ENCODE results near the gene HOXA9. TPM values are rescaled to one million over a fixed set of nuclear protein-coding genes. Genes with fewer than 3 reads are reported as not detected.
A peak's percentile ranks its signal among the peaks of the same experiment; 100 is the strongest.

Gene HOXA9
- total and polyA plus RNA-seq, 2 of the 8 experiments (the other 6 are each of a cell fraction or from before 2014, with no cell fraction given): not detected

DNA sequence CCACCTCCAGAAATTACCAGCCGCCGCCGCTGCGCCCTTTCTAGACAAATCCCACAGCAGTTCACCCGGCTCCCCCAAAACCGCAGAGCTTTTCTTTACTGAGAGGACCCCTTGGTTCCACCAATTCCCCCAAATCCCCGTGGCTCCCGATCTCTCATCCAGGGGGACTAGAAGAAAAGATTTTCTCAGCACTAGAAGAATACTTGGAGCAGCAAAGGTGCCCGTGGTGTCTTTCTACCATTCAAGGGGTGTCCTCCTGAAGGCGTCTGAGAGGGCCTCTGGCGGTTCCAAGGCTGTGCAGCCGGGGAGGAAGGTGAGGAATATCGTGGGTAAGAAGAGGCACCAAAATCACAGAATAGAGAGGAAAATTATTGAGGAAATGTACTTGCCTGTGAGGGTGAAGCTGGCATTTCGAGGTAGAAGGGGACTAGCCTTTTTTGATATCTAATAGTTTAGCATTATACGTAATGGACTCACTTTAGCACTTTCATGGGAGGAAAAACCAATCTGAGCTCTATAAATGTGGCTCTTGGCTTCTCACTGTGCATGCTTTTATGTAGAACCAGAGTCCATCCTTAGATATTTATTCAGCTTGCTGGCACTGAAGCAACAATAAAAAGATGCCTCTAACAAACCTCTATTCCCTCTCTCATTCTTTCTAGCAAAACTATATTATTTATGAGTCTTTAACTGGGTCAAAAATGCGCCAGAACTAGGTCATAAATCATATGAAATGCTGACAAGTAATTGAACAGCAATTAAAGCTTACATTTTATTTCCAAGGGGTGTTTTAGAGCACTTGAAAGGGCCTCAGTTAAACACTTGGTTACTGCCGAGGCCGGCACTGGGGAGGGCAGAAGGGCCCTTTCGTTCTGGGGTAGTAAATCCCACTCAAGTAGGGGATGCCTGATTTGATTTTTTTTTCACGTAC is 49.0 kb downstream of the HOXA9 start:
- H3K9ac ChIP-seq (replicated peaks in 1 of 4; ENCODE audit: extremely low read depth in 1 of 4, low read depth in 3 of 4, low read length in 3 of 4): no peak overlapping the region
- H3K56ac ChIP-seq (replicated peaks; ENCODE audit: insufficient read length, low read depth, low read length): no peak overlapping the region
- peak in 1 of 2 experiments; percentile 45 for DNase-seq (ENCODE audit: low read depth in 1 of 2, low spot score in 2 of 2)
- FAIRE-seq: no peak
- no peaks in the 10 kb centered on the region for H3K79me2 ChIP-seq (ENCODE audit: control insufficient read depth in 1 of 2, insufficient read depth in 2 of 2, low read length in 2 of 2)
- H3K18ac ChIP-seq (ENCODE audit: extremely low read depth, low read length): no peak overlapping the region; the same call in 1 of the 2 replicates
- H3K23ac ChIP-seq (ENCODE audit: insufficient read length): no peak overlapping the region
- H3K4me3 ChIP-seq (ENCODE audit: extremely low read depth in 1 of 4, insufficient read depth in 2 of 4, low read depth in 3 of 4, low read length in 4 of 4): no peak overlapping the region
- no peak overlapping the region for H4K8ac ChIP-seq (ENCODE audit: extremely low read depth, insufficient read depth, low read length)
- no peak overlapping the region for H2BK120ac ChIP-seq (replicated peaks; ENCODE audit: low read depth, low read length)
- H3K14ac ChIP-seq (ENCODE audit: insufficient read length): no peak overlapping the region
- peaks cover 23 to 39% of the 10 kb centered on the region in 2 experiments for H4K20me1 ChIP-seq (replicated peaks in 1 of 2; ENCODE audit: control insufficient read depth in 1 of 2, insufficient read depth in 2 of 2, low read length in 2 of 2)
- no peak overlapping the region for H2BK20ac ChIP-seq (ENCODE audit: low read length)
- H2BK5ac ChIP-seq (ENCODE audit: low read depth, low read length): no peak overlapping the region
- POLR2A ChIA-PET (ENCODE audit: partially characterized antibody): no interaction called here
- WGBS, 2 experiments (ENCODE audit: extremely low coverage in 1 of 2, insufficient coverage in 1 of 2, insufficient read length in 1 of 2, insufficient replicate concordance in 2 of 2, low coverage in 1 of 2, low lambda C conversion rate in 2 of 2, missing lambda C conversion rate in 1 of 2): 19% methylated on average over 20 of the region's 20 CpGs; no CpG with 5 or more reads in 1 of the 2 experiments
- CTCF ChIA-PET (ENCODE audit: partially characterized antibody): interaction anchor here (0.7 to 4.8 kb wide), 9 partner anchors 10 to 66 kb away, joined by 3 to 33 read pairs (median 4); partner anchors contain the start of gene HOXA5
- H3K4me1 ChIP-seq (replicated peaks in 1 of 4; ENCODE audit: control insufficient read depth in 3 of 4, insufficient read depth in 4 of 4, low read length in 3 of 4): peaks cover 0 to 6% (median 1%) of the 10 kb centered on the region in 4 experiments; a peak in 4 of 7 replicates
- no peak overlapping the region for H4K91ac ChIP-seq (replicated peaks; ENCODE audit: insufficient read length, low read length)
- no peak overlapping the region for H3K27ac ChIP-seq (ENCODE audit: low read depth, low read length)
- H3K4ac ChIP-seq (replicated peaks; ENCODE audit: insufficient read length, low read depth, low read length): no peak overlapping the region
- no peak overlapping the region; a peak in 1 of 4 replicates for H3K4me2 ChIP-seq (ENCODE audit: insufficient read depth in 1 of 2, low read depth in 2 of 2, low read length in 2 of 2)
- H3K9me3 ChIP-seq (ENCODE audit: insufficient read depth in 2 of 2, low read depth in 1 of 2, low read length in 1 of 2): no peaks in the 10 kb centered on the region
- H4K5ac ChIP-seq (ENCODE audit: insufficient read length, low read depth, low read length): no peak overlapping the region
- no peak overlapping the region for H2AK5ac ChIP-seq (ENCODE audit: low read depth, low read length)
- peak; percentile 75 for TF ChIP-seq RNF2 (IDR thresholded peaks at IDR 0.05; ENCODE audit: borderline replicate concordance, low read depth, low read length, missing control alignments, poor library complexity, severe bottlenecking)
- TF ChIP-seq CBX8 (IDR thresholded peaks at IDR 0.05; ENCODE audit: borderline replicate concordance, low read depth, low read length): peak; percentile 18
- TF ChIP-seq TBP (IDR thresholded peaks at IDR 0.05; ENCODE audit: low read depth, low read length): no peak
- TF ChIP-seq EZH2 (IDR thresholded peaks at IDR 0.05; ENCODE audit: low read depth, low read length, severe bottlenecking): peak; percentile 6
- TF ChIP-seq SUZ12 (IDR thresholded peaks at IDR 0.05; ENCODE audit: low read length): peak; percentile 62; the same call in 1 of the 2 replicates
- TF ChIP-seq CEBPB (IDR thresholded peaks at IDR 0.05; ENCODE audit: low read depth, low read length): no peak
- H3K36me3 ChIP-seq (ENCODE audit: control insufficient read depth in 2 of 4, insufficient read depth in 4 of 4, low read length in 3 of 4): no peaks in the 10 kb centered on the region; a peak in 2 of 8 replicates
- H3K79me1 ChIP-seq (ENCODE audit: low read depth, low read length): no peaks in the 10 kb centered on the region
- no peak overlapping the region for H2AFZ ChIP-seq (ENCODE audit: low read length)
- H3K23me2 ChIP-seq (ENCODE audit: low read depth, low read length): no peaks in the 10 kb centered on the region; the same call in 1 of the 2 replicates
- no peak overlapping the region for H2BK15ac ChIP-seq (ENCODE audit: low read length)
- H2BK12ac ChIP-seq (ENCODE audit: low read depth, low read length): 0 out of 2 replicates have a peak overlapping the region, but pooled peaks have one; percentile 42
- H3K27me3 ChIP-seq (replicated peaks in 1 of 4; ENCODE audit: control insufficient read depth in 3 of 4, extremely low read depth in 1 of 4, insufficient read depth in 3 of 4, low read length in 3 of 4): peaks cover 96 to 99% (median 97%) of the 10 kb centered on the region in 4 experiments

Measured in H1 (cell line).